Measurements from ENCODE around the gene EML5. TPM values are rescaled to one million over a fixed set of nuclear protein-coding genes. Genes with fewer than 3 reads are reported as not detected.

EML5 gene
- total RNA-seq, 4 donors from 2014 or later = 0.35 to 3.3 (median 1.3) TPM

DNA sequence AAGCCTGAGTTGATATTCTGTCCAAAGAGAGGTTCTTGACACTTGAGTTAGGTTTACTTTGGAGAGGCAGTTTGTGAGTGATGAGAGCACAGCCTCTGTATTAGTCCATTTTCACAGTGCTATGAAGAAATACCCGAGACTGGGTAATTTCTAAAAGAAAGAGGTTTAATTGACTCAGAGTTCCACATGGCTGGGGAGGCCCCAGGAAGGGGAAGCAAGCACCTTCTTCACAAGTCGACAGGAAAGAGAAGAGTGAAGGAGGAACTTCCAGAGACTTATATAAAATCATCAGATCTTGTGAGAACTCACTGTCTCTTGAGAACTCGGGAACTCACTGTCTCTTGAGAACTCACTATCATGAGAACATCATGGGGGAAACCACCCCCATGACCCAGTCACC, 224.6 kb downstream of the EML5 start:
- no peak overlapping the region for H3K4me3 ChIP-seq
- H3K9me3 ChIP-seq = no peaks in the 10 kb centered on the region
- no peak overlapping the region for H3K27ac ChIP-seq
- peaks cover 0 to 15% (median 0%) of the 10 kb centered on the region in 4 donors for H3K4me1 ChIP-seq
- no peak for TF ChIP-seq POLR2A (IDR thresholded peaks at IDR 0.05)
- TF ChIP-seq, protein P1, sequence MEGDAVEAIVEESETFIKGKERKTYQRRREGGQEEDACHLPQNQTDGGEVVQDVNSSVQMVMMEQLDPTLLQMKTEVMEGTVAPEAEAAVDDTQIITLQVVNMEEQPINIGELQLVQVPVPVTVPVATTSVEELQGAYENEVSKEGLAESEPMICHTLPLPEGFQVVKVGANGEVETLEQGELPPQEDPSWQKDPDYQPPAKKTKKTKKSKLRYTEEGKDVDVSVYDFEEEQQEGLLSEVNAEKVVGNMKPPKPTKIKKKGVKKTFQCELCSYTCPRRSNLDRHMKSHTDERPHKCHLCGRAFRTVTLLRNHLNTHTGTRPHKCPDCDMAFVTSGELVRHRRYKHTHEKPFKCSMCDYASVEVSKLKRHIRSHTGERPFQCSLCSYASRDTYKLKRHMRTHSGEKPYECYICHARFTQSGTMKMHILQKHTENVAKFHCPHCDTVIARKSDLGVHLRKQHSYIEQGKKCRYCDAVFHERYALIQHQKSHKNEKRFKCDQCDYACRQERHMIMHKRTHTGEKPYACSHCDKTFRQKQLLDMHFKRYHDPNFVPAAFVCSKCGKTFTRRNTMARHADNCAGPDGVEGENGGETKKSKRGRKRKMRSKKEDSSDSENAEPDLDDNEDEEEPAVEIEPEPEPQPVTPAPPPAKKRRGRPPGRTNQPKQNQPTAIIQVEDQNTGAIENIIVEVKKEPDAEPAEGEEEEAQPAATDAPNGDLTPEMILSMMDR (IDR thresholded peaks at IDR 0.05) = no peak
- no peak for DNase-seq
- no peaks in the 10 kb centered on the region for H3K27me3 ChIP-seq
- H3K36me3 ChIP-seq = peaks cover 0 to 57% (median 0%) of the 10 kb centered on the region in 3 donors

DNA sequence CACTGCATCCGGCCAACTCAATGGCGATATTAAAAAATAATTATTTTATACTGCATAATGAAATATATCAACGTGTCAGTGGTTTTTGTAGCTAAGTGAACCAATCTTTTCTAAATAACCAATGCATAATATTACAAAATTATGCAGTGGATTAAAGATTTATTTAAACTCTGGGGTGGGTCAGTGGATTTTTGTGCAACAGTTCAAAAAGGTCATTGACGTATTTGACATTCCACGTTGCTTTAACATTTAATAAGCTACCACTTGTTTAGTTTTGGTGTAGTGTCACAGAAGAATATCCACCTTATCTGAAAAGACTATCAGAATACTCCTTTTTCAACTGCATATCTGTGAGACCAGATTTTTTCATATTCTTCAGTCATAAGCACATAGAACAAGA, 227.3 kb downstream of the EML5 start:
- H3K4me3 ChIP-seq = no peak overlapping the region
- H3K27me3 ChIP-seq = no peaks in the 10 kb centered on the region
- no peaks in the 10 kb centered on the region for H3K9me3 ChIP-seq
- peaks cover 0 to 30% (median 0%) of the 10 kb centered on the region in 3 donors for H3K36me3 ChIP-seq
- peaks cover 0 to 19% (median 0%) of the 10 kb centered on the region in 4 donors for H3K4me1 ChIP-seq
- no peak for TF ChIP-seq POLR2A (IDR thresholded peaks at IDR 0.05)
- TF ChIP-seq, protein P1 (IDR thresholded peaks at IDR 0.05) = no peak
- no peak overlapping the region for H3K27ac ChIP-seq
- DNase-seq = no peak

DNA sequence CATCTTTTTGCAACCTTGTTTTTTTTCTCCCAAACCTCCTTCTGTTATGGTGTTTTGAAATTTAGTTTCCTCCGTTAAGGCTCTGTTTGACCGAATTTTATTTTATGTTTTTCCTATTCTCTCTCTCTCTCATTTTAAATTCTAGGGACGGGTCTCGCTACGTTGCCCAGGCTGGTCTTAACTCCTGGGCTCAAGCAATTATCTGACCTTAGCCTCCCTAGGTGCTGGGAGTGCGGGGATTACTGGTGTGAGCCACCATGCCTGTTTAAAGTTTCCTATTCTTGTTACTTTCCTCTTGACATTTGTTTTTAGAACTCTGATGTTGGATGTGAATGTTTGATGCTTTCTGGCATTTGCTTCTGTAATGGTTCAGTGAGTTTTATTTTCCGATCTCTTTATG, 228.9 kb downstream of the EML5 start:
- DNase-seq = no peak
- Histone ChIP-seq H3K4me1 (peaks cover 0 to 19% (median 0%) of the 10 kb centered on the region in 4 donors), H3K27me3 (no peaks in the 10 kb centered on the region), H3K9me3 (no peaks in the 10 kb centered on the region), H3K4me3 (peak overlapping the region in 3 of 4 donors; percentile 67 to 94 (median 92)), H3K36me3 (peaks cover 0 to 14% (median 0%) of the 10 kb centered on the region in 3 donors), H3K27ac (peak overlapping the region in 2 of 4 donors; percentile 83 to 94)
- TF ChIP-seq POLR2A (IDR thresholded peaks at IDR 0.05) = no peak
- TF ChIP-seq, protein P1 (IDR thresholded peaks at IDR 0.05) = no peak

DNA sequence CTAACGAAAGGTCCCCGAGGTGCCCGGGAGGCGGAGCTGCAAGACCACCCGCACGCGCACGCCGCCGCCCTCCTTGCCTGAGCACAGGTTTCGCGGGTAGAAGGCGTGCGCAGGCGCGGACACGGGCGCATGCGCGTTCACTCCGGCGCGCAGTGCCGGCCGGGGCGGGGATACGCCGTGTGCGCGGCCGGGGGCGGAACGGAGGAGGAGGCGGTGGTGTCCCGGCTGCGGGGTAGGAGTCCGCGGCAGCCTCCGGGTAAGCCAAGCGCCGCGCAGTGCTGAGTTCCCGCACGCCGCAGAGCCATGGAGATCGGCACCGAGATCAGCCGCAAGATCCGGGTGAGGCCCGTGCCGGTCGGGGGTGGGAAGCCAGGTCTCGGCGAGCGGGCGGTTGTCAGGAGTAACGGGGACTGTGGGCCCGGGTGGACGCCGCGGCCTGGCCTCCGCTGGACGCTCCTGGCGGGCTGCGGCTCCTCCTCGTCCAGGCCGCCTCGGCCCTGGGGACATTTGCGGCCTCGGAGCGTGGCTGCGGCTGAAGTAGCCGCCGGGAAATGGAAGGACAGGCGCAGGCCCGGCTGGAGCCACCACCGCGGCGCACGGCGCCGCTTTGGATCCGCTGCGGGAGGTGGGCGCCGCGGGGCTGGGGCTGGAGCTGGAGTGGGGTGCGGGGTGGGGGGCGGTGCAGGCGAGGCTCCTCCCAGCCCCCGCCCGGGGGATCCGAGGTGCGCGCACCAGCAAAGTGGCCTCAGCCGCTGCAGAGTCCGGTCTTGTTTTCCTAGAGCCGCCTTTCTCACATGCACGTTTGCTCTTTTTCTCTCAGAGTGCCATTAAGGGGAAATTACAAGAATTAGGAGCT, 229.7 kb downstream of the EML5 start, which contains the start of gene ZC3H14:
ZC3H14 (plus strand) TSS at position 207 of the 856 bp plus-strand sequence; CDS start at position 304, 97 bp downstream.
- H3K4me1 ChIP-seq = peaks cover 0 to 19% (median 0%) of the 10 kb centered on the region in 4 donors
- peak within 1 kb of the TSS; percentile 83 to 94 (median 84) for H3K27ac ChIP-seq
- H3K36me3 ChIP-seq = peaks cover 0 to 6% (median 0%) of the 10 kb centered on the region in 3 donors
- peak within 1 kb of the TSS; percentile 67 to 97 (median 93) for H3K4me3 ChIP-seq
- H3K9me3 ChIP-seq = no peaks in the 10 kb centered on the region
- H3K27me3 ChIP-seq = no peaks in the 10 kb centered on the region
- TF ChIP-seq, protein P1 (IDR thresholded peaks at IDR 0.05) = peak in 1 of 6 experiments; percentile 1
- TF ChIP-seq POLR2A (IDR thresholded peaks at IDR 0.05) = peak; percentile 81 to 85
- DNase-seq = peak; percentile 72 to 92 (median 90)

DNA sequence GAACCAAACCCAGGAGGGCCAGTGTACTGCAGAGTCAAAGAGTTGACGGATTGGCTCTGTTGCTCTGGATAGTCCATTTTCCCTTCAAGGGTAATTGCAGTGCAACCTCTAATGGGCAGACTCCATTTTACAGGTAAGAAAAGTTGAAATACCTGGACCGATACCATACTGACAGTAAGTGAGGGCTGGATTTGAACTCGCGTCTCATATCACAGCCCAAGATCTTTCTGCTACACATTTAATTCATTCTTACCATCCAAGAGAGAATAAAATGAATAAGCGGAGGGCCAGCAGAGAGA, 230.3 kb downstream of the EML5 start:
- Histone ChIP-seq H3K27me3 (no peaks in the 10 kb centered on the region), H3K4me3 (peak overlapping the region; percentile 67 to 97 (median 93)), H3K9me3 (no peaks in the 10 kb centered on the region), H3K4me1 (peaks cover 0 to 19% (median 0%) of the 10 kb centered on the region in 4 donors), H3K27ac (peak overlapping the region in 3 of 4 donors; percentile 84 to 94 (median 84)), H3K36me3 (peaks cover 0 to under 1% (median 0%) of the 10 kb centered on the region in 3 donors)
- DNase-seq = no peak
- no peak for TF ChIP-seq POLR2A (IDR thresholded peaks at IDR 0.05)
- TF ChIP-seq, protein P1 (IDR thresholded peaks at IDR 0.05) = no peak

Small RNAs within 50 kb of the gene (small RNA-seq; reads per million reads assigned to genes)
- gene RF00019 (0 reads per million in 2 donors), gene RNU4-92P (0 reads per million in 2 donors)

Other genes with a start within 250 kb of the EML5 start
- gene PTPN21, start 237.9 kb downstream of the EML5 start, total RNA-seq = 10 to 100 TPM; 15.7 to 20.8 (median 17.6) TPM
- 10 to 100 TPM; 62.9 to 93.3 (median 65.9) TPM for gene ZC3H14, start 229.9 kb downstream of the EML5 start, total RNA-seq
- 10 to 100 TPM in 3 of 4 donors, 1 to 10 TPM in 1; 5.1 to 22.3 (median 13.8) TPM for gene TTC8, start 31.7 kb upstream of the EML5 start, total RNA-seq